DOHH2 (cell line): ENCODE data around the gene RNF6.
A peak's percentile ranks its signal among the peaks of the same experiment; 100 is the strongest.

Source experiments
- H3F3A ChIP-seq: fragments of 200-600 bp; sonication (generic), shearing (Covaris generic); 2 replicates; pipeline ENCODE4 v1.6.0; 2016; ENCODE audit warnings: antibody characterized with exemption, mild to moderate bottlenecking; ENCODE audit not compliant: control insufficient read depth, insufficient read depth
- H3K27ac ChIP-seq: fragments of 200-600 bp; sonication (generic); 2 replicates; pipeline ENCODE4 v1.5.1; 2014; ENCODE audit warnings: low read depth, mild to moderate bottlenecking, low read length, moderate library complexity
- H3K27me3 ChIP-seq: fragments of 200-600 bp; sonication (generic); 2 replicates; pipeline ENCODE4 v1.6.1; 2014; ENCODE audit warnings: mild to moderate bottlenecking, low read length, mixed read lengths; ENCODE audit not compliant: control insufficient read depth
- H3K36me3 ChIP-seq: fragments of 200-600 bp; sonication (generic); 2 replicates; pipeline ENCODE4 v1.6.1; 2014; ENCODE audit warnings: mild to moderate bottlenecking, low read length, moderate library complexity, mixed read lengths; ENCODE audit not compliant: control insufficient read depth
- H3K4me1 ChIP-seq: fragments of 200-600 bp; sonication (generic); 2 replicates; pipeline ENCODE4 v1.6.1; 2014; ENCODE audit warnings: mild to moderate bottlenecking, low read length, mixed read lengths; ENCODE audit not compliant: control insufficient read depth
- H3K4me2 ChIP-seq: fragments of 200-600 bp; sonication (generic); 2 replicates; pipeline ENCODE4 v1.6.0; 2014; ENCODE audit warnings: mild to moderate bottlenecking, low read length, moderate library complexity
- H3K4me3 ChIP-seq: fragments of 200-600 bp; sonication (generic); 2 replicates; pipeline ENCODE4 v1.5.1; 2014; ENCODE audit warnings: mild to moderate bottlenecking, low read length, mixed read lengths
- H3K79me2 ChIP-seq: fragments of 200-600 bp; sonication (generic); 2 replicates; pipeline ENCODE4 v1.6.1; 2014; ENCODE audit warnings: mild to moderate bottlenecking, low read length, mixed read lengths; ENCODE audit not compliant: control insufficient read depth
- H3K9me2 ChIP-seq: fragments of 200-600 bp; sonication (generic); replicated peaks from 2 replicates; pipeline ENCODE4 v1.6.1; 2014; ENCODE audit warnings: mild to moderate bottlenecking, low read length, mixed read lengths; ENCODE audit not compliant: control insufficient read depth
- H3K9me3 ChIP-seq: fragments of 200-600 bp; sonication (generic); 2 replicates; pipeline ENCODE4 v1.6.1; 2014; ENCODE audit warnings: antibody characterized with exemption, low read length, mixed read lengths; ENCODE audit not compliant: control insufficient read depth, insufficient read depth
- H4K20me1 ChIP-seq: fragments of 200-600 bp; sonication (generic); 2 replicates; pipeline ENCODE4 v1.6.0; 2014; ENCODE audit warnings: low read depth, mild to moderate bottlenecking, antibody characterized with exemption, low read length, moderate library complexity; ENCODE audit not compliant: control insufficient read depth, insufficient read depth
- CTCF ChIP-seq: fragments of 200-600 bp; sonication (generic); IDR thresholded peaks from one replicate; pipeline ENCODE4 v1.5.1; 2014; ENCODE audit warnings: antibody characterized with exemption, mild to moderate bottlenecking, low read depth, low read length; ENCODE audit not compliant: poor library complexity, severe bottlenecking
- EZH2phosphoT487 ChIP-seq: fragments of 200-600 bp; sonication (generic); IDR thresholded peaks from 2 replicates; pipeline ENCODE4 v1.6.1; 2017; ENCODE audit warnings: borderline replicate concordance, mild to moderate bottlenecking, antibody characterized with exemption, low read length, moderate library complexity, mixed read lengths

Gene RNF6

GRCh38 chr13:26183416-26183815, 38.7 kb downstream of the RNF6 start:
- Histone ChIP-seq H3K79me2 (peaks cover 14% of the 10 kb centered on the region), H3K27ac (peak overlapping the region; percentile 41), H4K20me1 (no peaks in the 10 kb centered on the region), H3K4me3 (0 out of 2 replicates have a peak overlapping the region, but pooled peaks have one; percentile 16), H3K27me3 (no peaks in the 10 kb centered on the region), H3K36me3 (peaks cover 6% of the 10 kb centered on the region; the same call in 1 of the 2 replicates), H3K4me1 (peaks cover 59% of the 10 kb centered on the region), H3F3A (peaks cover 6% of the 10 kb centered on the region), H3K9me3 (peaks cover 8% of the 10 kb centered on the region; the same call in 1 of the 2 replicates), H3K9me2 (no peaks in the 10 kb centered on the region), H3K4me2 (peak overlapping the region; percentile 18; the same call in 1 of the 2 replicates)
- TF ChIP-seq EZH2phosphoT487 (no peak), CTCF (no peak)

GRCh38 chr13:26179344-26179743, 42.8 kb downstream of the RNF6 start:
- peaks cover 28% of the 10 kb centered on the region for H3K4me1 ChIP-seq
- no peak overlapping the region for H3K4me2 ChIP-seq
- no peak overlapping the region for H3K4me3 ChIP-seq
- peaks cover 8% of the 10 kb centered on the region; the same call in 1 of the 2 replicates for H3K9me3 ChIP-seq
- no peaks in the 10 kb centered on the region for H3K79me2 ChIP-seq
- TF ChIP-seq EZH2phosphoT487 (no peak), CTCF (no peak)
- no peaks in the 10 kb centered on the region for H3K27me3 ChIP-seq
- H3K27ac ChIP-seq, result no peak overlapping the region
- H4K20me1 ChIP-seq, result no peaks in the 10 kb centered on the region
- H3K36me3 ChIP-seq, result no peaks in the 10 kb centered on the region
- no peaks in the 10 kb centered on the region for H3F3A ChIP-seq
- H3K9me2 ChIP-seq, result no peaks in the 10 kb centered on the region

GRCh38 chr13:26168835-26169234, 53.3 kb downstream of the RNF6 start:
- Histone ChIP-seq H3K4me3 (no peak overlapping the region), H3K9me2 (no peaks in the 10 kb centered on the region), H3F3A (no peaks in the 10 kb centered on the region), H3K36me3 (no peaks in the 10 kb centered on the region), H3K27me3 (no peaks in the 10 kb centered on the region), H3K4me2 (no peak overlapping the region), H3K27ac (no peak overlapping the region), H3K79me2 (no peaks in the 10 kb centered on the region), H4K20me1 (no peaks in the 10 kb centered on the region), H3K4me1 (peaks cover 6% of the 10 kb centered on the region), H3K9me3 (no peaks in the 10 kb centered on the region)
- TF ChIP-seq EZH2phosphoT487 (no peak), CTCF (no peak)
